GM11168 (cell line): Measurements from ENCODE around the gene TEDDM1.

ENCODE experiments used
- in situ Hi-C: fragments of 300-500 bp; cut with MboI; formaldehyde crosslinking; loops from one replicate; pipeline ENCODE4 v1.12.0; 2022; ENCODE audit warnings: low sequenced_read_pairs; ENCODE audit not compliant: unreplicated experiment

The TEDDM1 gene, protein sequence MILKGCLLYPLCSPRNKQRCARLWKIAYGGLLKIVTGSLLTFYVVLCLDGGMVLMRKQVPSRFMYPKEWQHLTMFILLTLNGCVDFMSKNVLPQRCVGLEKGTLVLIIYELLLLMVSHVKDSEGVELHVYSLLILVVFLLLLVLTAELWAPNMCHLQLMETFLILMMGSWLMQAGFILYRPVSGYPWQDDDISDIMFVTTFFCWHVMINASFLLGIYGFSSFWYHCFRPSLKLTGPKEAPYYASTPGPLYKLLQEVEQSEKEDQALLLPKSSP

DNA sequence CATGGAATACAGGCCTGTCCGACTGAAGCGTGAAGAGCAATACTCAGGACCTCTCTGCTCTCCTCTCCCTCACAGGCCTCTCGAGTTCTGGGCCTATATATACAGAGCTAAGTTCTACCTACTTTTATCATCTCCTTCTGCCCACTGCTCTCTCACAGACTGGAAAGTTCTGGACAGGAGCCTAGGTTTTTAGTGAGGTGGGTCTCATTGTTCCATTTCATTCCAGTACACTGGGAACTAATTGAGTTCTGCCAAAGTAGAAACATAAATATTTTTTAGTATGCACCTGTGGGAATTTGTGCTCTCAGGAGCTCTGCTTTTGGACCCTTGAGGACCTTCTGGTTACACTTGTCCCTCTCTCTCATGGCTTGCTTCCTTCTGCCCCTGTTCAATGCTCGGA is at the start of gene TEDDM1:
Gene TEDDM1 (minus strand): TSS at position 101 of the 400 bp plus-strand sequence. CDS start 182 bp downstream, outside the sequence.
- in situ Hi-C loops: no loop called here

DNA sequence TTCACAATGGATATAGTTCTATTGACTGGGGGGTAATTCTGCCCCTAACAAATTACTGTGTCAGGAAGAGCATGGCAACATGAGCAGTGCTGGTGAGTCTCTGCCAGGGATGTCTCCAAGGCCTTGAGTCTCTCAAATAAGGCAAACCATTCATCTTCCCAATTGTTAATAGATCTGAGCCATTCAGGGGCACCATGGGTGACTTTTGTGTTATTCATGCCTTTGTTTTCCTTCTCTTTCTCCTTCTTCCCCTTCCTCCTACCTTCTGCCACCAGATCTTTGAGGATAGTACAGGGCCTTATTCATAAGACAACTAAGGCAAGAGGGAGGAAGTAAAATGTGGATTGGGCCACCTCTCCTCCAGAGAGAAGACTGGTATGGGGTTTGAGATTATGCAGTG is 49.6 kb upstream of the TEDDM1 start, which contains the start of gene RGSL1:
Gene RGSL1 (plus strand): TSS at position 60 of the 400 bp plus-strand sequence. CDS start 20 bp downstream, at position 80.
- in situ Hi-C loops: loop anchor here (5.0 kb wide), 1 partner anchor 332 kb away; no protein-coding TSS in a partner anchor

DNA sequence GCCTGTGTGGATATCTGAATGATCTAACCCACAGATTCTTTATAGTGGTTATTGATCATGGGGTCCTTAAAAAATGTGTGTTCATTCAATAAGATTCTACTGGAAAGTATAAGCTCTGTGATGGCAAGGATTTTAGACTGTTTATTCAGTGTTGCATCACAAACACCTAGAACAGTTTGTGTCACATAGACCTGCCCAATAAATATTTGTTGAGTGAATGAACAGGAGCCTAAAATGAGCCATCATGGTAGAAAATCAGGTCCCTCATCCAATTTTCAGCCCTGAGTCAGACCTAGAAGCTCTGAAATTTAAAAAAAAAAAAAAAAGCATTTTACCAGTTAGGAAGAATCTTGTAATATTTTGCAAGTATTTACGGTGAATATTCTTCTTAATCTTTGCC is 47.2 kb upstream of the TEDDM1 start:
- in situ Hi-C loops: loop anchor here (5.0 kb wide), 1 partner anchor 145 kb away; no protein-coding TSS in a partner anchor

DNA sequence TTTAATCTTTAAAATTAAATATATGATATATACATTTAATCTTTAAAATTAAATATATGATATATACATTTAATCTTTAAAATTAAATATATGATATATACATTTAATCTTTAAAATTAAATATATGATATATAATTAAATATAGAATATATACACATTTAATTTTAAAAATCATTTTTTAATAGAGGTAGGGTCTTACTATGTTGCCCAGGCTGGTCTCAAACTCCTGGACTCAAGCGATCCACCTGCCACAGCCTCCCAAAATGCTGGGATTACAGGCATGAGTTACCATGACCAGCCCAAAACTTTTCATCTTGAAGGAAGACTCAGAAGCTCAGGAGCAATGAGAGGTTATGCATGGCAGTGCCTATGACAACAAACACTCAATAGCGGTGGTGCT is 46.7 kb upstream of the TEDDM1 start:
- in situ Hi-C loops: loop anchor here (5.0 kb wide), 1 partner anchor 145 kb away; no protein-coding TSS in a partner anchor

DNA sequence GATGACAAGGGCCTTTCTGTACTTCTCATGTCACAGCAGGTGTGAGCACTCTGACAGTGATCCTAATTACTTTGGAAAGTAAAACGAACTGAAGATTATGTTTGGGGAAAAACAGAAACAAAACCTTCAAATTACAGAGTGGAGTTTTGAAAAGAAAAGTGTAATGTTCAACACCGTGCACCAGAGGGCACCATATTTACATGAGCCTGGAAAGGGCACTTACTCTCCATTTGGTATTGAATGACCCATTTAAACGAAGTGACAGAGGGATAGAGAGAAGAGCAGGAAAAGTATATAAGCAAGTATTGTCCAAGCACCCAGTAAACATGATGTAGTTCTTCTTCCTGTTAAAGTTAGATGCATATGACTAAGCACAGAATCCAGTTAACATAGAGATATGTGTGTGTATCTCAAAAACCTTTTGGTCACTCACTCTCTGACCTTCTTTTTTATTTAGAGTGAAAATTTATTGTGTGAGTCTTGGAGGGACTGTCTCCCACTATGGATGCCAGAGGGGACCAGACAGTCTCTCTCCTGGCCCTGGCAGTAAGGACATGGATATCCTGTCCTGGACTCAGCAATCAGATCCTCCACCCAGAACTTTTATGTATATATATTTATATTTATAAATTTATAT is 45.7 kb upstream of the TEDDM1 start:
- in situ Hi-C loops: loop anchor here (5.0 kb wide), 1 partner anchor 146 kb away; no protein-coding TSS in a partner anchor

DNA sequence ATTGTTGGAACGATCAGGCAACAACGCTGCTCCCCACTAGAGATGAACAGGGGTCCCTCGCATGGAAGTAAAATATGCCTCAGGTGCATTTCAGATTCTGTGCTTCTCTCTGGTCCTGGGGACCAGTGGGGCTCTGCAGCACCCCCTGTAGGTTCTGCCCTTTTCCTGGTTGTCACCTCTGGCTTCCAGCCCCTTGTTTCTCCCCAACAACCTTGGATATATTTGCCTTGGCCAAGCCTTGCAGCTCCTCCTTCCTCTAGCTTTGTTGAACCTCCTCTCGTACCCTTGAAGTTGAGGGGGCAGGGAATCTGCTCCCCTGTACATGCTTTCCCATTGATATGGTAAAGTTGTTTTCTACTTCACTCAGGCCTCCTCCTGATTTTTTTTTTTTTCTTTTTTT is 44.0 kb upstream of the TEDDM1 start:
- in situ Hi-C loops: no loop called here

DNA sequence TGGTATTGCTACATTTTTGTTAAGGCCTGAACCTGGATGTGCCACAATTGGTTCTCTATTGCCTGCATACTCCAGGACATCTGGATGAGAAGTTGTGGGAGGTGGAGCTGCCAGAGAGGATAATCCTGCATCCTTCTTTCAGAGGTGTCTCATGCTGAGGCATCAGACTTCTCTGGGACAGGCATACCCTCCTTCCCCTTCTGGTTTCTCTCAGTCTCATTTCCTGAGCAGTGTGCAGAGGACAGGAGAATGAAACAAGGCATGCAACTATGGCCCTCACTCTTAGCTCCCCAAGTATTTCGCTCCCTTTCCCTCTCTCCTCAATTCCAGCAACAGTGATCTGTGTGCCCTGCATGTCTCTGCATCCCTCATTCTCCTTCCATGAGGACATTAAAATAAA is 41.9 kb upstream of the TEDDM1 start:
- in situ Hi-C loops: no loop called here

DNA sequence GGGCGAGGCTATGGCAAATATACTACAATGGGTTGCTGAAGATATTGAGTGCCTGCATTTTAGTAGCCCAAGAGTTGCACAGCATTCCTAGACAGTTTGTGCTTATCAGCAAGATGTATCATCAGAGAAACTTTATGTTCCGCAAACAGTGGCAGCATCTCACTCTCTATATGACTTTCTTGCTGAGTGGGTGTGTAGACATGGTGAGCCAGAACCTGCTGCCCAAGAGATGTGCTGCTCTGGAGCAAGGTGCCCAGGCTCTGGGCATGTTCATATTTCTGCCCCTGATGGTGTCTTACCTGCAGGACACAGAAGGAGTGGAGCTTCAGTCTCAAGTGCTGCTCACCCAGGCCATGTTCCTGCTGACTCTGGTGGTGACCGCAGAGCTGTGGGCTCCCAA is 41.3 kb upstream of the TEDDM1 start:
- in situ Hi-C loops: no loop called here

DNA sequence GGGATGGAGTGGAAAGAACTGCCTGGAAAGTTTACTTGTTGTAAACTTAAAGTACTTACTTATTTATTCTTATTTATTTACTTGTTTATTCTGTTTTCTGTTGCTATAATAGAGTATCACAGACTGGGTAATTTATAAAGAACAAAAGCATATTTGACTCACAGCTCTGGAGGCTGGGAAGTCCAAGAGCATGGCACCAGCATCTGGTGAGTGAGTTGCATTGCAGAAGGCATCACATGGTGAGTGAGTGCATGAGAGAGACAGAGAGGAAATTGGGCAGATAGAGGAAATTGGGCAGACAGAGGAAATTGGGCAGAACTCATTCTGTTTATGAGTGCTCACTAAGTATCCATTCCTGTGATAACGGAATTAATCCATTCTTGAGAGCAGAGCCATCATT is 37.9 kb upstream of the TEDDM1 start:
- in situ Hi-C loops: no loop called here

DNA sequence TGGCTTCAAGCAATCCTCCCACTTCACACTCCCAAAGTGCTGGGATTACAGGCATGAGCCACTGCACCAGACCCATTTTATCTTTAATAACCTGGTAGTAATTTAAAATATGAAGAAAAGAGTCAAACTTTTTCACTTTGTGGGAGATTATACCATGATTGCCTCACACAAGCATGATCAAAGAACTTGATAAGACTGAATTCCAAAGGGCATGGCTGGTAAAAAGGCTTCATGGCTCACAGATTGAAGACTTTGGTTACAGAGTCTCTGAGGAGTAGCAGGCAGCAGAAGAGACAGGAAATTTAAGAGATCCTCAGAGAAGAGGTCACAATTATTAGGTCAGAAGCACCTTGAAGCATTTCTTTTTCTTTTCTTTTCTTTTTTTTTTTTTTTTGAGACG is 33.1 kb upstream of the TEDDM1 start:
- in situ Hi-C loops: no loop called here

DNA sequence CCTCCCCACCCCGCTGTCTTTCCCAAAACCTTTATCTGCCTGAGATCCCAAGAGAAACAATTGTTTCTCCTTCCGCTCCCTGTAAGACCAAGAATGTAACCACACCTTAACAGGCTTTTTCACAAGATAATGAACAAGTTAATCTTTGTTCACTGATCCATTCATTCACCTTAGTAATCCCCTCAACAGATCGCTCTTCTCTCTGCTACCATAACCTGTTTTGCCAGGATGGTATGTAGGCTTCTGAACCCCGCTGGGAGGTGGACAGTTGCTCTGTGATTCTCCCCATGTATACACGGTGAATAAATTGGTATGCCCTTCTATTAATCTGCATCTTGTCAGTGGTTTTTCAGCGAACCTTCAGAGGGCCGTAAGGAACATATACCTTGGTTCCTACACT is 30.8 kb upstream of the TEDDM1 start:
- in situ Hi-C loops: no loop called here

DNA sequence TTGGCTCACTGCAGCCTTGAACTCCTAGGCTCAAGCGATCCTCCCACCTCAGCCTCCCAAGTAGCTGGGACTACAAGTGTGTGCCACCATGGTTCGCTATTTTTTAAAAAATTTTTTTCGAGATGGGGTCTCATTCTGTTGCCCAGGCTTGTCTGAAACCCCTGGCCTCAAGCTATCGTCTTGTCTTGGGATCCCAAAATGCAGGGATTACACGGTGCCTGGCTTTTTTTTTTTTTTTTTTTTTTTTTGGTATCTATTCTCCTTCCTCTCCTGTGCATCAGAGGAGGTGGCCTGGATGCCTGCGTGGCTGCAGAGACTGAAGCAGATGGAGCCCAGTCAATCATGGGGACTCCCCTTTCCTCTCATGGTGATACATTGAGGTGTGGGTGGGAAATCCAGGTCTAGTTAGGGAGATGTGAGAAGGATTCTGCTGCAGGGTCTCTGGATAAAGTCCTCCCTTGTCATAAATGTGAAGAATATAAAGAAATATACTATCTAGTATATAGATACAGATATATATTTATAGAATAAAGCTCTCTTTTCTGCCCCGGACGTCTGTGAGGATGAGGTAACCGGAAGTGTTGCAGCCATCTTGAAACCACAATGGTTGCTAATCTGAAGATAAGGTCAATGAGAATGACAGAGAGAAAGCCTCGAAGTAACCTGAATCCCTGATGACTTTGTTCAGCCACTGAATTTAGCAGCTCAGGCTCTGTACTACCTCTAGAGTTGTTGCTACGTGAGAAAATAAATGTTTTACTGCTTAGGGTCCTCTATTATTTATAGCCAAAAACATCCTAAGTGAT is 30.0 kb upstream of the TEDDM1 start:
- in situ Hi-C loops: no loop called here

DNA sequence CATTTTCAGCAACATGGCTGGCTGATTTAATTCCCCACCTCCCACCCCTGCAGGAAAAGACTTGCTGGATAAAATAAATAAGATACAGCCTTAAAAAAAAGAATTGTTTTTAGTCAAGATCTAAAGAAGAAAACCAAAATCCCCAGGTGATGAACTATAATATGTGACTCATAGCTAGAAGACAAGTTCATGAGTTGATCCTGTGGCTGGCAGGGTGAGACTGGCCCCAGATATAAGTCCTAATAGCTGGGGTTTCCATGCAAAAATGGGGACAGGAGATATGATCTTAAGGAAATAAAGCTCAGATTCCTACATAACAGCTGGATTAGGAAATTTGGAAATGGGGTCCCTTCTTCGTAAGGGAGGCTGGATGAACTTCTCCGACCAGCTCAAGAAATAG is 27.6 kb upstream of the TEDDM1 start:
- in situ Hi-C loops: no loop called here

DNA sequence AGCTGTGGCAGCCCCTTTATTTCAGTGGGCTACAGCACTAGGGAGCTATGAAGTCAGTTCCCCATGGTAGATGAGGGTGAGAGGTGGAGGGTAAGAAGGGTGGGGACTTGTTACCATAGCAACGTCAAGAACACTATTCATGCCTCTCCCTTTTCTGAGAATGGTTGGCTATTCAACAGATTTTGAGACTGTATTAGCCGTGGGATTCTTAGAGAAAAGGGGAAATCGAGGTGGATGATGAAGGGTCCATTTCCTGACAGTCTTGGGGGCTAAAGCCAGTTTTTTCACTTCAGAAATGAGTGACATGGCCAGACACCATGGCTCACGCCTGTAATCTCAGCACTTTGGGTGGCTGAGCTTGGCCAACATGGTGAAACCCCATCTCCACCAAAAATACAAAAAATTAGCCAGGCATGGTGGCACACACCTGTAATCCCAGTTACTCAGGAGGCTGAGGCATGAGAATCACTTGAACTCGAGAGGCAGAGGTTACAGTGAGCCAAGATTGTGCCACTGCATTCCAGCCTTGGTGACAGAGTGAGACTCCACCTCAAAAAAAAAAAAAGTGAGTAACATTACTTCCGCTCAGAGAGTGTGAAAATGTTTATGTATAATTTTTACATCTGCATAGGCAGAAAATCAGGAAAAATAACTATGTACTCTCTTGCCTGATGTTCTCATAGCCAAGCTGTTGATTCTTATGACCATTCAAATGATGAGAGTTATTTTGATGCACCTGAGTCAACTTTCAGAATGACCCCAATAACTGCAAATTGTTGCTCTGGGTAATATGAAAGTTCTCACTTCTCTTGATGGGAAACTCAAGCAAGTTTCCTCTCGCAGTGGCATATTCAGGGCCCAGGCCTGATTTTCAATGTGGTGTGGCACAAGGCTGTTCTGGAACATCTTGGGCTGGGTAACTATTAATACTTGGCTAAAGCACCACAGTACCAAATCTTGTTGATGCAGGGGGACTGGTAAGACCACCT is 26.3 kb upstream of the TEDDM1 start:
- in situ Hi-C loops: no loop called here

DNA sequence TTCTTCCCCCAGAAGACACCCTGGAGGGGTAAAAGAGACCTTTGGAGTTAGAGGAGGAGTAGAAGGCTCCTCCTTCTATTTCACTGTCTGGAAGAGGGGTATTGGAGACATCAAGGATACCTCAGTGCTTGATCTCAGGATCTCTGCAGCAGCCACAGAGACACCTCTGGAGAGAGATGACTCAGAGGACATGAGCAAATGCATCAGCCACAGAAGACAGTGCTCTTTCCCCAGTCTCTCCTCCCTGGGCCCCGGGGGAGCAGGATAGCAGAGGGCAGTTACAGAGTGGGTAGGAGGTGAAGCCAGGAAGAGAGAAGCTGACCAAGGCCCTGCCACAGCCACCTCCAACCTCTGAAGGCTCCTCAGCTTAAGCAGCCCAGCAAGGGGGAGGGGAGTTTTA is 15.3 kb upstream of the TEDDM1 start:
- in situ Hi-C loops: no loop called here

DNA sequence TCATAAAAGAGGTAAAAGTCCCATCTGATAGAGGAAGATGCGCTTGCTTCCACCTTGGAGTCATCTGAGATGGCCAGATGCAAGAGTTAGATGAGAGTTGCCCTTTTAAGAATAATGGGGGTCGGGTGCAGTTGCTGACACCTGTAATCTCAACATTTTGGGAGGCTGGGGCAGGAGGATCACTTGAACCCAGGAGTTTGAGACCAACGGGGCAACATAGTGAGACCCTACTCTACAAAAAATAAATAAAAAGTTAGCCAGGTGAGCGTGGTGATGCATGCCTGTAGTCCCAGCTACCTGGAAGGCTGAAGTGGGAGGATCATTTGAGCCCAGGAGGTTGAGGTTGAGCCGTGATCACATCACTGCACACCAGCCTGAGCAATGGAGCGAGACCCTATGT is 13.5 kb upstream of the TEDDM1 start:
- in situ Hi-C loops: no loop called here

DNA sequence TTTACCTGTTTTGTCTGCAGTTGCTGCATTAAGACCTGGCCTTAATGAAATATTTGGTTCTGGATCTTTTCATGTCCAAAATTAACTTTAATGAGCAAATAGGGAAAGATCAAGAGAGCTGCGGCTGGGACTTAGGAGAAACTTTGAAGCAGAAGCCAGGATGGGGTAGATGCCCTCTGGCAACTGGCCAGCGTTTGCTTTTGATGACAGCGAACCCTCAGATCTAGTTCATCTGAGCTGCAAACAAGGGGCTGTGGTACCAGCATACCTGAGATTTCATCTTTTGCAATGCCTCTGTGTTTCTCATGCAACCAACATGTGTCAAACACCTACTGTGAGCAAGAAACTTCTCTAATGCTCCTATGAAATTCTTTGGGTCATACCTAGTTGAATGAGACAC is 13.0 kb upstream of the TEDDM1 start:
- in situ Hi-C loops: no loop called here

DNA sequence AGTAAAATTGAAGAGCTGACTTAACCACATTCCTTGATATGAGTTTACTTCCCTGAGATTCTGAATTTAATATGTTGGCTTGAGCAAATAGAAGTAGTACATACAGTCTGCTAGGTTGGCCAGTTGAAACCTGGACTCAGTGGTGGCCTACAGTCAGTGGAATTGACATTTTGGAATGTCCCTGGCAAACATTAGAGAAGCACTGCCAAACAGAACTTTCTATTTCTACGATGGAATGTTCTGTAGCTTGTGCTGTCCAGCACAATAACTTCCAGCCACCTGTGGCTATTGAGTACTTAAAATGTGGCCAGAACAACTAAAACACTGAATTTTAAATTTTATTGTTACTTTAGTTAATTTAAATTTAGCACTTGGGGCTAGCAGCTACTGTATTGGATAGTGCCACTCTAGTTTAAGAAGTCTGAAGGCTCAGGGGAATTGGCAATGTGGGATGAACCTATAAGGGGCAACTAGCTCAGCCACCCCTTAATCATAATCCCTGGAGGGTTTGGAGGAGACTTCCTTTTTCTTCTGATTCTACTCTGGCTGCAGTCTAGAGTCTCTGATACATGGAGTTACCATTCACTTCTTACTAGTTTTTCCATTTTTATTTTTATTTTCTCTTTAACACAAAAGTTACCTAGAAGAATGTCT is 10.3 kb upstream of the TEDDM1 start:
- in situ Hi-C loops: no loop called here

DNA sequence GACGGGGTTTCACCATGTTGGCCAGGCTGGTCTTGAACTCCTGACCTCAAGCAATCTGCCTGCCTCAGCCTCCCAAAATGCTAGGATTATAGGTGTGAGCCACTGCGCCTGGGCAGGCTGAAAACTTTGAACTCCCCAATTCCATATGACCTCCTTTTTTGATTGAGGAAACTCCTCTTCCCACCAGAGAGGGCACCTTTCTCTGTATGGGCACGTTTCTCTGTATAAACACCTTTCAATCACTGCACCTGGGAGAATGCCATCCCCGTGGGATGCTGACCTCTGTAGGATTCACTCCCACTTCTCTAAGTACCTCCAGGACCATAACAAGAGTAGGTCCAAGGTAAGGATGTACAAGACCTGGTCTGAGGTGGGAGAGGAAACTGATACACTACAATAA is 9.7 kb upstream of the TEDDM1 start:
- in situ Hi-C loops: no loop called here
